OCI-LY1 (cell line): ENCODE results near the gene CBY1.

Experiments
- H2AFZ ChIP-seq: fragments of 200-600 bp; sonication (generic), shearing (Covaris generic); 2 replicates; pipeline ENCODE4 v1.6.0; 2014; ENCODE audit warnings: antibody characterized with exemption, mild to moderate bottlenecking, low read length
- H3F3A ChIP-seq: fragments of 200-600 bp; sonication (generic), shearing (Covaris generic); 2 replicates; pipeline ENCODE4 v1.6.0; 2014; ENCODE audit warnings: mild to moderate bottlenecking, antibody characterized with exemption, low read length, moderate library complexity; ENCODE audit not compliant: insufficient read depth
- H3K27ac ChIP-seq: fragments of 200-600 bp; sonication (generic); 2 replicates; pipeline ENCODE4 v1.5.1; 2014; ENCODE audit warnings: low read length, mixed run types, mild to moderate bottlenecking, low read depth; ENCODE audit not compliant: poor library complexity, severe bottlenecking
- H3K27me3 ChIP-seq: fragments of 200-600 bp; sonication (generic); 2 replicates; pipeline ENCODE4 v1.6.0; 2014; ENCODE audit warnings: antibody characterized with exemption, mild to moderate bottlenecking, low read length, moderate library complexity; ENCODE audit not compliant: insufficient read depth
- H3K36me3 ChIP-seq: fragments of 200-600 bp; sonication (generic); 2 replicates; pipeline ENCODE4 v1.6.1; 2014; ENCODE audit warnings: mild to moderate bottlenecking, antibody characterized with exemption, low read length, moderate library complexity, mixed read lengths; ENCODE audit not compliant: insufficient read depth
- H3K4me1 ChIP-seq: fragments of 200-600 bp; sonication (generic); 2 replicates; pipeline ENCODE4 v1.5.1; 2014; ENCODE audit warnings: mild to moderate bottlenecking, low read length, moderate library complexity; ENCODE audit not compliant: insufficient read depth, severe bottlenecking
- H3K4me2 ChIP-seq: fragments of 200-600 bp; sonication (generic), shearing (Covaris generic); 2 replicates; pipeline ENCODE4 v1.6.1; 2014; ENCODE audit warnings: low read length
- H3K4me3 ChIP-seq: fragments of 200-600 bp; sonication (generic); 2 replicates; pipeline ENCODE4 v1.5.1; 2014; ENCODE audit warnings: low read length, low read depth, mild to moderate bottlenecking, mixed read lengths; ENCODE audit not compliant: poor library complexity, severe bottlenecking
- H3K79me2 ChIP-seq: fragments of 200-600 bp; shearing (Covaris generic); 2 replicates; pipeline ENCODE4 v1.6.1; 2016; ENCODE audit warnings: mixed run types, low read length, mixed read lengths; ENCODE audit not compliant: insufficient read depth
- H3K9ac ChIP-seq: fragments of 200-600 bp; sonication (generic), shearing (Covaris generic); 2 replicates; pipeline ENCODE4 v1.6.1; 2014; ENCODE audit warnings: mild to moderate bottlenecking, low read length, mixed read lengths
- H3K9me2 ChIP-seq: fragments of 200-600 bp; sonication (generic), shearing (Covaris generic); 2 replicates; pipeline ENCODE4 v1.6.1; 2014; ENCODE audit warnings: low read depth, mild to moderate bottlenecking, low read length, mixed read lengths
- H3K9me3 ChIP-seq: fragments of 200-600 bp; shearing (Covaris generic); 2 replicates; pipeline ENCODE4 v1.6.1; 2014; ENCODE audit warnings: low read length, mixed read lengths
- H4K20me1 ChIP-seq: fragments of 200-600 bp; sonication (generic), shearing (Covaris generic); 2 replicates; pipeline ENCODE4 v1.6.0; 2016; ENCODE audit warnings: mild to moderate bottlenecking, low read length; ENCODE audit not compliant: insufficient read depth
- CTCF ChIP-seq: fragments of 200-600 bp; sonication (generic), shearing (Covaris generic); IDR thresholded peaks from 2 replicates; pipeline ENCODE4 v1.5.1; 2017; ENCODE audit warnings: mild to moderate bottlenecking, antibody characterized with exemption, low read length, moderate library complexity, mixed read lengths
- EZH2 ChIP-seq: fragments of 200-600 bp; sonication (generic), shearing (Covaris generic); IDR thresholded peaks from 2 replicates; pipeline ENCODE4 v1.8.0; 2017; ENCODE audit warnings: borderline replicate concordance, mixed run types, mild to moderate bottlenecking, antibody characterized with exemption, low read length, moderate library complexity, mixed read lengths

Gene CBY1

GRCh38 chr22:38697425-38698089 lies 41.1 kb downstream of the CBY1 start:
- peaks cover 16% of the 10 kb centered on the region; the same call in 1 of the 2 replicates for H3K36me3 ChIP-seq
- peak overlapping the region; percentile 94 for H3K4me2 ChIP-seq
- H3K9ac ChIP-seq = no peak overlapping the region
- H3K79me2 ChIP-seq = 0 out of 2 replicates have a peak, but pooled peaks cover 4% of the 10 kb centered on the region
- no peak for TF ChIP-seq EZH2
- TF ChIP-seq CTCF = no peak
- peak overlapping the region; percentile 70 for H3K4me3 ChIP-seq
- H3K27me3 ChIP-seq = no peaks in the 10 kb centered on the region
- H3F3A ChIP-seq = 0 out of 2 replicates have a peak, but pooled peaks cover 3% of the 10 kb centered on the region
- H3K27ac ChIP-seq = no peak overlapping the region
- H3K4me1 ChIP-seq = peaks cover 48% of the 10 kb centered on the region
- H2AFZ ChIP-seq = no peak overlapping the region
- H3K9me3 ChIP-seq = no peaks in the 10 kb centered on the region
- no peaks in the 10 kb centered on the region for H4K20me1 ChIP-seq
- no peaks in the 10 kb centered on the region for H3K9me2 ChIP-seq

- Histone ChIP-seq H3K9ac (no peak overlapping the region; the same call in 1 of the 2 replicates), H2AFZ (no peak overlapping the region), H3K4me2 (peak overlapping the region; percentile 94), H3F3A (0 out of 2 replicates have a peak, but pooled peaks cover 3% of the 10 kb centered on the region), H3K9me2 (no peaks in the 10 kb centered on the region), H4K20me1 (no peaks in the 10 kb centered on the region), H3K4me3 (peak overlapping the region; percentile 70), H3K27me3 (no peaks in the 10 kb centered on the region), H3K79me2 (0 out of 2 replicates have a peak, but pooled peaks cover 4% of the 10 kb centered on the region), H3K9me3 (no peaks in the 10 kb centered on the region), H3K36me3 (peaks cover 11% of the 10 kb centered on the region; the same call in 1 of the 2 replicates), H3K4me1 (peaks cover 52% of the 10 kb centered on the region), H3K27ac (peak overlapping the region; percentile 60)
- TF ChIP-seq EZH2 (no peak), CTCF (no peak)
Measured at GRCh38 chr22:38698407-38699094, 42.1 kb downstream of the CBY1 start.

GRCh38 chr22:38699143-38699542 lies 42.7 kb downstream of the CBY1 start:
- Histone ChIP-seq H3F3A (0 out of 2 replicates have a peak, but pooled peaks cover 3% of the 10 kb centered on the region), H3K4me2 (peak overlapping the region; percentile 94), H3K79me2 (0 out of 2 replicates have a peak, but pooled peaks cover 4% of the 10 kb centered on the region)

More at GRCh38 chr22:38699143-38699542, 42.7 kb downstream of the CBY1 start:
- H3K4me3 ChIP-seq = peak overlapping the region; percentile 70
- no peaks in the 10 kb centered on the region for H4K20me1 ChIP-seq
- peaks cover 8% of the 10 kb centered on the region; the same call in 1 of the 2 replicates for H3K36me3 ChIP-seq
- H3K9me2 ChIP-seq = no peaks in the 10 kb centered on the region
- peak overlapping the region; percentile 94; the same call in 1 of the 2 replicates for H3K9ac ChIP-seq
- no peaks in the 10 kb centered on the region for H3K9me3 ChIP-seq
- H2AFZ ChIP-seq = no peak overlapping the region
- H3K4me1 ChIP-seq = peaks cover 56% of the 10 kb centered on the region
- H3K27me3 ChIP-seq = no peaks in the 10 kb centered on the region
- TF ChIP-seq CTCF (no peak), EZH2 (no peak)
- H3K27ac ChIP-seq = peak overlapping the region; percentile 60
